Islet precursor cell (in vitro differentiated cells): ENCODE results near the gene HSFY2.
"Not testable (repeated sequence)": the region's sequence is repeated elsewhere in the genome, so short reads cannot be mapped to it uniquely, and the experiment has no call there.

Experiments used
- DNase-seq: peaks from one replicate; pipeline ENCODE4 v3.0.0-alpha.2; 2018

Gene HSFY2

GRCh38 chrY:18773635-18774034, at the start of gene HSFY2:
TSS of gene HSFY2 (minus strand) at chrY:18773735. CDS start at chrY:18773618, 117 bp downstream.
- DNase-seq, result not testable (repeated sequence)

GRCh38 chrY:18815751-18816150, 42.2 kb upstream of the HSFY2 start:
- not testable (repeated sequence) for DNase-seq

GRCh38 chrY:18788757-18789406, 15.3 kb upstream of the HSFY2 start:
- DNase-seq, result not testable (repeated sequence)

GRCh38 chrY:18754077-18754476, 19.5 kb downstream of the HSFY2 start:
- not testable (repeated sequence) for DNase-seq

- not testable (repeated sequence) for DNase-seq
Observed at GRCh38 chrY:18753133-18753815, 20.3 kb downstream of the HSFY2 start.

- not testable (repeated sequence) for DNase-seq
Observed at GRCh38 chrY:18723714-18724113, 49.8 kb downstream of the HSFY2 start.
